ENCODE data around the gene HIPK1.

The HIPK1 gene

GRCh38 chr1:113928941-113929749 is at the start of gene HIPK1:
Gene HIPK1 (plus strand): TSS chr1:113929324.
- DNase-seq = peak; percentile 98

GRCh38 chr1:113879739-113880038 is 49.4 kb upstream of the HIPK1 start:
- DNase-seq = no peak

GRCh38 chr1:113881661-113882060 is 47.5 kb upstream of the HIPK1 start:
- no peak for DNase-seq

- DNase-seq = no peak
Measured at GRCh38 chr1:113886417-113887401, 42.4 kb upstream of the HIPK1 start.

GRCh38 chr1:113887402-113888175 is 41.5 kb upstream of the HIPK1 start, which contains the start of gene BCL2L15:
Gene BCL2L15 (minus strand): TSS chr1:113887581. CDS start chr1:113887375, 206 bp downstream.
- DNase-seq = no peak

- no peak for DNase-seq
Measured at GRCh38 chr1:113890816-113891215, 38.3 kb upstream of the HIPK1 start.

GRCh38 chr1:113891631-113892220 is 37.4 kb upstream of the HIPK1 start:
- no peak for DNase-seq

- no peak for DNase-seq
Measured at GRCh38 chr1:113893267-113893666, 35.9 kb upstream of the HIPK1 start.

- DNase-seq = no peak
Measured at GRCh38 chr1:113895098-113895497, 34.0 kb upstream of the HIPK1 start.

- DNase-seq = no peak
Measured at GRCh38 chr1:113895961-113896360, 33.2 kb upstream of the HIPK1 start.

GRCh38 chr1:113898241-113898814 is 30.8 kb upstream of the HIPK1 start:
- DNase-seq = no peak

GRCh38 chr1:113899111-113899510 is 30.0 kb upstream of the HIPK1 start:
- DNase-seq = no peak

GRCh38 chr1:113901191-113901590 is 27.9 kb upstream of the HIPK1 start:
- DNase-seq = no peak

- peak; percentile 3 for DNase-seq
Measured at GRCh38 chr1:113903501-113904292, 25.4 kb upstream of the HIPK1 start.

GRCh38 chr1:113904293-113904673 is 24.8 kb upstream of the HIPK1 start:
- DNase-seq = no peak

GRCh38 chr1:113904674-113905434 is 24.3 kb upstream of the HIPK1 start, which contains the start of the genes AP4B1 and DCLRE1B:
Gene AP4B1 (minus strand): TSS chr1:113904799. CDS start chr1:113904717, 82 bp downstream.
Gene DCLRE1B (plus strand): TSS chr1:113905326. CDS start chr1:113905587, 261 bp downstream.
- DNase-seq = peak; percentile 98

- DNase-seq = no peak
Measured at GRCh38 chr1:113905435-113905861, 23.7 kb upstream of the HIPK1 start.

- DNase-seq = peak; percentile 19
Measured at GRCh38 chr1:113912594-113913311, 16.4 kb upstream of the HIPK1 start.

- no peak for DNase-seq
Measured at GRCh38 chr1:113913312-113913668, 15.8 kb upstream of the HIPK1 start.
